ENCODE measurements around the gene SCFD2. TPM values are rescaled to one million over a fixed set of nuclear protein-coding genes. Genes with fewer than 3 reads are reported as not detected.
A peak's percentile ranks its signal among the peaks of the same experiment; 100 is the strongest.
"Not testable (repeated sequence)": the region's sequence is repeated elsewhere in the genome, so short reads cannot be mapped to it uniquely, and the experiment has no call there.

The SCFD2 gene
- polyA plus RNA-seq, 6 donors from 2014 or later, result 11.6 to 22.7 (median 19.3) TPM

GRCh38 chr4:53191997-53192396 is 173.9 kb downstream of the SCFD2 start:
- Mint-ChIP-seq H3K36me3 (no peaks in the 10 kb centered on the region), H3K27ac (peak overlapping the region in 2 of 6 donors; percentile 63 to 79), H3K9me3 (peaks cover 0 to 2% (median 0%) of the 10 kb centered on the region in 7 donors), H3K27me3 (no peaks in the 10 kb centered on the region), H3K4me1 (peaks cover 5 to 7% (median 5%) of the 10 kb centered on the region in 3 donors), H3K4me3 (no peak overlapping the region)
- ATAC-seq (ENCODE audit: low read depth in 2 of 2), result no peak
- no peak for DNase-seq

DNA sequence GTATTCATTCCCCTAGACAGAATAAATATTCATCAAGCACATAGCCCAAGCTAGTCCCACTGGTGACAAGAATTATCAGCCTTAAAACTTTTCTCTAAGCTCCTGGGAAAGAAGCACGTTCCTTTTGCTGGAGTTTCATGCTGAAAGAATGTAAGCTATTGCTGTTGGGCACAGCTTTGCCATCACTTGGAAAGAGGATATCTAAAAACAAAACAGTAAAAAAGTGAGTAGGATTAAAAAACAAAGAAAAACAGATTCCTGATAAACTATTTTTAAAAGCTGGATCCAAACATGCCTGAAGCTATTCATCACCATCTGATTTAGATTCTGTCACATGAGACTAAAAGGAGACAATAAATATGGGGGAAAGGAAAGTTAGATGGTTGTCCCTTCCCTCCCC is 176.8 kb downstream of the SCFD2 start:
- DNase-seq (no peak), ATAC-seq (ENCODE audit: low read depth in 2 of 2) (no peak)
- Mint-ChIP-seq H3K27ac (peak overlapping the region in 1 of 6 donors; percentile 79), H3K36me3 (no peaks in the 10 kb centered on the region), H3K27me3 (no peaks in the 10 kb centered on the region), H3K4me3 (no peak overlapping the region), H3K9me3 (peaks cover 0 to 2% (median 0%) of the 10 kb centered on the region in 7 donors), H3K4me1 (peaks cover 5 to 7% (median 5%) of the 10 kb centered on the region in 3 donors)

GRCh38 chr4:53186714-53187358 is 179.0 kb downstream of the SCFD2 start:
- DNase-seq (no peak), ATAC-seq (ENCODE audit: low read depth in 2 of 2) (no peak)
- H3K4me1 Mint-ChIP-seq, result peaks cover 0 to 2% (median under 1%) of the 10 kb centered on the region in 3 donors
- H3K36me3 Mint-ChIP-seq, result no peaks in the 10 kb centered on the region
- H3K27me3 Mint-ChIP-seq, result no peaks in the 10 kb centered on the region
- no peak overlapping the region for H3K4me3 Mint-ChIP-seq
- H3K27ac Mint-ChIP-seq, result no peak overlapping the region
- peaks cover 0 to 6% (median 0%) of the 10 kb centered on the region in 7 donors for H3K9me3 Mint-ChIP-seq

DNA sequence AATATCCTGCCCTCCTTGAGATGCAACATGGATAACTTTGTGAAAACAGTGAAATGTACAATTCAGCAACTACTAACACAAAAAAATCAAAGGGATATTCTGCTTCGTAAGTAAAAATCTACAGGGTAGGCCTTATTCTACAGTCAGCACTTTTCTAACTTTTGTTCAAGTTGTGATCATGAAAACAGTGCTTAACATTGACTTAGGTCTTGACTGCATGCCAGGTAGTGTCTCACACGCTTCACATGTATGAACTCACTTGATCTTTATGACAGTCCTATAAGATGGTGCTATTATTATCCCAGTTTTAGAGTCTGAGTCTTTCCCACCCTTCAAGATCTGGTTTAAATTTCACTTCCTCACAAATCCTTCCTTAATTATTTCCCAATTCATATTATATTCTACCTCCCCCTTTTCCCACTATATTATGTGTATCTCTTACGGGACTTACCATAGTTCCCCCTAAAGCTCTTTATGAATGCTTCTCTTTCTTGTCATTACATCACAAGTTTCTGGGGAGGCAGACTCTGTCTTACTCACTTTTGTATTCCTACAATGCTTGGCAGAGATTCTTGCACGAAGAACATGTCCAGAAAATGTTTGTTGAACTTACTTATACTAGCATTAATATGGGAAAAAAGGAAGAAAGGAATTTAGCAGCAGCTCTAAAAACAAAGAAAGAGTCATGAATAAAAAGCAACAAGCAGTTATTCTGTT is 179.8 kb downstream of the SCFD2 start:
- Mint-ChIP-seq H3K27me3 (no peaks in the 10 kb centered on the region), H3K36me3 (no peaks in the 10 kb centered on the region), H3K27ac (peak overlapping the region in 1 of 6 donors; percentile 48), H3K4me1 (no peaks in the 10 kb centered on the region), H3K9me3 (peaks cover 0 to 6% (median 0%) of the 10 kb centered on the region in 7 donors), H3K4me3 (no peak overlapping the region)
- DNase-seq (no peak), ATAC-seq (ENCODE audit: low read depth in 2 of 2) (no peak)

DNA sequence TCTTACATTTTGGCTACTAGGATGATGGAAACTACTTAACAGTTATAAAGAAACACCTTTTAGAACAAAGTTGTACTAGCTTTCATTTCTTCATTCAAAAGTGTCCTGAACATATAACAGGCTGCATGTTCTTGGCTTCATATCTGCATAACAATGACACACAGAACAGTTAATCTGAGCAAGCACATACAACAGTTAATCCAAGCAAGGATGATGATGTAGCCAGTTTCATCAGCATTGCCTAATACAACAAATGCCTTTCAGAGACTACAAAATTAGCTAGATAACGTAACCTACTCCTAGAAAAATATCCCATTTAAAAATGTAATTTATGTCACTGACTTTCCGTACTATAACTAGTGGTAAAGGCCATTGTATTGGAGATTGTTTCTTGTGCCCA is 182.1 kb downstream of the SCFD2 start:
- H3K27me3 Mint-ChIP-seq, result no peaks in the 10 kb centered on the region
- H3K4me3 Mint-ChIP-seq, result no peak overlapping the region
- DNase-seq (no peak), ATAC-seq (ENCODE audit: low read depth in 2 of 2) (no peak)
- H3K27ac Mint-ChIP-seq, result no peak overlapping the region
- H3K36me3 Mint-ChIP-seq, result peaks cover 0 to 13% of the 10 kb centered on the region in 2 donors
- H3K4me1 Mint-ChIP-seq, result no peaks in the 10 kb centered on the region
- peaks cover 0 to 27% (median 14%) of the 10 kb centered on the region in 7 donors for H3K9me3 Mint-ChIP-seq

DNA sequence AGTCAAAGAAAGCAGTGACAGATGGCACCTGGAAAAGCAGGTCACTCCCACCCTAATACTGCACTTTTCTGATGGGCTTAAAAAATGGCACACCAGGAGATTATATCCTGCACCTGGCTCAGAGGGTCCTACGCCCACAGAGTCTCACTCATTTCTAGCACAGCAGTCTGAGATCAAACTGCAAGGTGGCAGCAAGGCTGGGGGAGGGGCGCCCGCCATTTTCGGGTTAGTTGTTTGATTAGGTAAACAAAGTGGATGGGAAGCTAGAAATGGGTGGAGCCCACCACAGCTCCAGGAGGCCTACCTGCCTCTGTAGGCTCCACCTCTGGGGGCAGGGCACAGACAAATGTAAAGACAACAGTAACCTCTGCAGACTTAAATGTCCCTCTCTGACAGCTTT is 188.1 kb downstream of the SCFD2 start:
- not testable (repeated sequence) for H3K27ac Mint-ChIP-seq; H3K27me3 Mint-ChIP-seq; DNase-seq; ATAC-seq (ENCODE audit: low read depth in 2 of 2)
- Mint-ChIP-seq H3K36me3 (peaks cover 20 to 28% of the 10 kb centered on the region in 2 donors), H3K4me1 (peaks cover 14 to 25% (median 22%) of the 10 kb centered on the region in 3 donors), H3K9me3 (peaks cover 10 to 45% (median 37%) of the 10 kb centered on the region in 7 donors), H3K4me3 (peak overlapping the region in 1 of 8 donors; percentile 50)

- peaks cover 10 to 48% (median 37%) of the 10 kb centered on the region in 7 donors for H3K9me3 Mint-ChIP-seq
- DNase-seq, result no peak
- H3K27me3 Mint-ChIP-seq, result no peaks in the 10 kb centered on the region
Observed at GRCh38 chr4:53175640-53176039, 190.2 kb downstream of the SCFD2 start.

DNA sequence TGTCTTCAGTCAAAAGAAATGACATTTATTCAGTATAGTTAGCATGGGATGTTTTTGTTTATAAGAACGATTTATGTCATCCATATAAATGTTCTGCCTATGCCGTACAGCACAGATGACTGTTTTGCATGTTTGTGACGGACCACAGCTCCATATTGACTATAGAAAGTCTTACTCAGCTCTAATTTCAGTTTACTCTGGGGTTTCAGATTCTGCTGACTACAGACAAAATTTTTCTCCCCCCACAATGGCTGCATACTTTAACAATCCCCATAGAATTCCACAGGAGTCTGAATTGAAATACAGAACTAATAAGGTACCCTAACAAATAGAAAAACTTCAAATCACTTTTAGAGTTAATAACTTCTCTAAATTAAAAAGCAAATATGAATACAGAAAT is 191.0 kb downstream of the SCFD2 start:
- H3K9me3 Mint-ChIP-seq, result peaks cover 10 to 42% (median 31%) of the 10 kb centered on the region in 7 donors
- ATAC-seq (ENCODE audit: low read depth in 2 of 2) (no peak), DNase-seq (no peak)
- peak overlapping the region in 1 of 6 donors; percentile 73 for H3K27ac Mint-ChIP-seq
- H3K4me1 Mint-ChIP-seq, result peaks cover 14 to 25% (median 22%) of the 10 kb centered on the region in 3 donors
- H3K36me3 Mint-ChIP-seq, result peaks cover 20 to 29% of the 10 kb centered on the region in 2 donors
- H3K27me3 Mint-ChIP-seq, result no peaks in the 10 kb centered on the region
- H3K4me3 Mint-ChIP-seq, result no peak overlapping the region

More at GRCh38 chr4:53175640-53176039, 190.2 kb downstream of the SCFD2 start:
- ATAC-seq (ENCODE audit: low read depth in 2 of 2), result no peak
- peak overlapping the region in 3 of 6 donors; percentile 48 to 67 (median 49) for H3K27ac Mint-ChIP-seq
- no peak overlapping the region for H3K4me3 Mint-ChIP-seq
- peaks cover 14 to 25% (median 22%) of the 10 kb centered on the region in 3 donors for H3K4me1 Mint-ChIP-seq
- H3K36me3 Mint-ChIP-seq, result peaks cover 27 to 29% of the 10 kb centered on the region in 2 donors

DNA sequence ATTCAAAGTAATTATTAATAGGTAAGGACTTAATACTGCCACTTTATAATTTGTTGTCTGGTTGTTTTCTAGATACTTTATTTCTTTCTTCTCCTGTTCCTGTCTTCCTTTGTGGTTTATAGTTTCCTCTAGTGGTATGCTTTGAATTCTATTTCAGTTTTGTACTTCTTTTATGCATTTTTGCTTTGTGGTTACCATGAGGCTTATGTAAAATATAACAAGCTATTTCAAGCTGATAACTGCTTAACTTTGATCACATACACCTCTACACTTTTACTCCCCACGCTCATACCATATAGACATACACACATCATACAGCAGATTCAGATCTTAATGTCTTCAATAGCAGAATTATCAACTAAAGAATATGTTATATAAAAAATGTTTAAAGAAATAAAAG is 192.3 kb downstream of the SCFD2 start:
- ATAC-seq (ENCODE audit: low read depth in 2 of 2) (no peak), DNase-seq (no peak)
- Mint-ChIP-seq H3K27ac (peak overlapping the region in 1 of 6 donors; percentile 78), H3K27me3 (no peaks in the 10 kb centered on the region), H3K4me3 (no peak overlapping the region), H3K36me3 (peaks cover 14 to 29% of the 10 kb centered on the region in 2 donors), H3K4me1 (peaks cover 18 to 25% (median 22%) of the 10 kb centered on the region in 3 donors), H3K9me3 (peaks cover 8 to 30% (median 18%) of the 10 kb centered on the region in 7 donors)

GRCh38 chr4:53171797-53172196 is 194.1 kb downstream of the SCFD2 start:
- DNase-seq (no peak), ATAC-seq (ENCODE audit: low read depth in 2 of 2) (no peak)
- H3K4me1 Mint-ChIP-seq, result peaks cover 13 to 18% (median 17%) of the 10 kb centered on the region in 3 donors
- no peak overlapping the region for H3K4me3 Mint-ChIP-seq
- H3K36me3 Mint-ChIP-seq, result peaks cover 7 to 22% of the 10 kb centered on the region in 2 donors
- peaks cover 3 to 17% (median 10%) of the 10 kb centered on the region in 7 donors for H3K9me3 Mint-ChIP-seq
- no peaks in the 10 kb centered on the region for H3K27me3 Mint-ChIP-seq
- no peak overlapping the region for H3K27ac Mint-ChIP-seq

DNA sequence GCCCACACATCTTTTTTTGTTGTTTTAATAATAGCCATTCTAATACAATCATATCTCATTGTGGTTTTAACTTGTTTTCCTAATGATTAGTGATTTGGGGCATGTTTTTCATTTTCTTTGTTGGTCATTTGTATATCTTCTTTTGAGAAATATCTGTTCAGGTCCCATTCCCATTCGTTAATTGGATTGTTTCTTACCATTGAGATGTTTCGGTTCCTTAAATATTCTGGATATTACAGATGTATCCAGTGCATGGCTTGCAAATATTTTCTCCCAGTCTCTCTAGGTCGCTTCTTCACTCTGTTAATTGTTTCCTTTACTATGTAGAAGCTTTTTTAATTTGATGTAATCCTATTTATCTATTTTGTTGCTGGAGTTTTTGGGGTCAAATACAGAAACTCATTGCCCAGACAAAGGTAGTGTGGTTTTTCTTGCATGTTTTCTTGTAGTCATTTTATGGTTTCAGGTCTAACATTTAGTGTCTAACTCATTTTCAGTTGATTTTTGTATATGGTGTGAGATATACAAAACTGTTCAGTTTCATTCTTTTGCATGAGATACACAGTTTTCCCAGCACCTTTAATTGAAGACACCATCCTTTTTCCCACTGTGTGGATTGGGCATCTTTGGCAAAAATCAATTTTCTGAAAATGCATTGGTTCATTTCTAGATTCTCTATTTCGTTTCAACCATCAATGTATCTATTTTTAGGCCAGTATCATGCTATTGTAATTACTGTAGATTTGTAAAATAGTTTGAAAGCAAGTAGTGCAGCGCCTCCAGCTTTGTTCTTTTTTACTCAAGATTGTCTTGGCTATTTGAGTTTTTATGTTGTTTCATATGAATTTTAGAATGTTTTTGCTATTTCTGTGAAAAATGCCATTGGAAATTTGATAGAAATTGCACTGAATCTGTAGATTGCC is 195.9 kb downstream of the SCFD2 start:
- Mint-ChIP-seq H3K4me1 (peaks cover 4 to 9% (median 5%) of the 10 kb centered on the region in 3 donors), H3K36me3 (peaks cover 12 to 29% of the 10 kb centered on the region in 2 donors), H3K9me3 (peaks cover 4 to 16% (median 8%) of the 10 kb centered on the region in 7 donors), H3K4me3 (no peak overlapping the region), H3K27ac (peak overlapping the region in 1 of 6 donors; percentile 41), H3K27me3 (no peaks in the 10 kb centered on the region)
- no peak for DNase-seq
- no peak for ATAC-seq (ENCODE audit: low read depth in 2 of 2)

GRCh38 chr4:53168228-53168627 is 197.6 kb downstream of the SCFD2 start:
- no peak for ATAC-seq (ENCODE audit: low read depth in 2 of 2)
- DNase-seq, result no peak
- H3K36me3 Mint-ChIP-seq, result peaks cover 11 to 24% of the 10 kb centered on the region in 2 donors
- peaks cover 0 to 11% (median 3%) of the 10 kb centered on the region in 7 donors for H3K9me3 Mint-ChIP-seq
- H3K4me1 Mint-ChIP-seq, result peaks cover 0 to 4% (median 0%) of the 10 kb centered on the region in 3 donors
- H3K4me3 Mint-ChIP-seq, result no peak overlapping the region
- no peaks in the 10 kb centered on the region for H3K27me3 Mint-ChIP-seq
- no peak overlapping the region for H3K27ac Mint-ChIP-seq

- no peak for ATAC-seq (ENCODE audit: low read depth in 2 of 2)
- Mint-ChIP-seq H3K4me3 (no peak overlapping the region), H3K9me3 (peaks cover 0 to 6% (median 0%) of the 10 kb centered on the region in 7 donors), H3K4me1 (peaks cover 0 to 14% (median 5%) of the 10 kb centered on the region in 3 donors), H3K36me3 (peaks cover 9 to 17% of the 10 kb centered on the region in 2 donors), H3K27me3 (no peaks in the 10 kb centered on the region), H3K27ac (no peak overlapping the region)
- no peak for DNase-seq
Observed at GRCh38 chr4:53162969-53163368, 202.9 kb downstream of the SCFD2 start.

All from naive B cell (primary cell).